ENCODE measurements around the gene IKZF1.

IKZF1 gene

GRCh38 chr7:50369143-50370026, 64.9 kb downstream of the IKZF1 start:
- Histone ChIP-seq H3K9ac (ENCODE audit: low read length) (no peak overlapping the region), H3K36me3 (ENCODE audit: control insufficient read depth, insufficient read depth, low read length) (no peaks in the 10 kb centered on the region), H3K4me1 (ENCODE audit: control insufficient read depth, insufficient read depth, low read length) (no peaks in the 10 kb centered on the region), H3K27me3 (ENCODE audit: control insufficient read depth, insufficient read depth, low read length) (no peaks in the 10 kb centered on the region), H3K9me3 (ENCODE audit: control insufficient read depth, insufficient read depth, low read depth, low read length) (0 out of 2 replicates have a peak, but pooled peaks cover 2% of the 10 kb centered on the region), H3K27ac (ENCODE audit: low read depth, low read length) (no peak overlapping the region), H3K4me3 (ENCODE audit: low read depth, low read length) (no peak overlapping the region)

GRCh38 chr7:50370884-50371283, 66.4 kb downstream of the IKZF1 start:
- Histone ChIP-seq H3K9ac (ENCODE audit: low read length) (no peak overlapping the region), H3K27ac (ENCODE audit: low read depth, low read length) (no peak overlapping the region), H3K4me3 (ENCODE audit: low read depth, low read length) (no peak overlapping the region), H3K4me1 (ENCODE audit: control insufficient read depth, insufficient read depth, low read length) (no peaks in the 10 kb centered on the region), H3K36me3 (ENCODE audit: control insufficient read depth, insufficient read depth, low read length) (no peaks in the 10 kb centered on the region), H3K27me3 (ENCODE audit: control insufficient read depth, insufficient read depth, low read length) (no peaks in the 10 kb centered on the region), H3K9me3 (ENCODE audit: control insufficient read depth, insufficient read depth, low read depth, low read length) (0 out of 2 replicates have a peak, but pooled peaks cover 2% of the 10 kb centered on the region)

- Histone ChIP-seq H3K9ac (ENCODE audit: low read length) (no peak overlapping the region), H3K36me3 (ENCODE audit: control insufficient read depth, insufficient read depth, low read length) (no peaks in the 10 kb centered on the region), H3K27me3 (ENCODE audit: control insufficient read depth, insufficient read depth, low read length) (no peaks in the 10 kb centered on the region), H3K9me3 (ENCODE audit: control insufficient read depth, insufficient read depth, low read depth, low read length) (0 out of 2 replicates have a peak, but pooled peaks cover 2% of the 10 kb centered on the region), H3K4me1 (ENCODE audit: control insufficient read depth, insufficient read depth, low read length) (peaks cover 7% of the 10 kb centered on the region; the same call in 1 of the 2 replicates), H3K27ac (ENCODE audit: low read depth, low read length) (no peak overlapping the region), H3K4me3 (ENCODE audit: low read depth, low read length) (no peak overlapping the region)
These were observed 67.1 kb downstream of the IKZF1 start for GRCh38 chr7:50371551-50372021.

GRCh38 chr7:50372923-50373322, 68.4 kb downstream of the IKZF1 start:
- H3K9ac ChIP-seq (ENCODE audit: low read length), result no peak overlapping the region
- H3K4me1 ChIP-seq (ENCODE audit: control insufficient read depth, insufficient read depth, low read length), result peaks cover 13% of the 10 kb centered on the region
- no peaks in the 10 kb centered on the region for H3K36me3 ChIP-seq (ENCODE audit: control insufficient read depth, insufficient read depth, low read length)
- H3K4me3 ChIP-seq (ENCODE audit: low read depth, low read length), result no peak overlapping the region
- H3K27me3 ChIP-seq (ENCODE audit: control insufficient read depth, insufficient read depth, low read length), result no peaks in the 10 kb centered on the region
- H3K9me3 ChIP-seq (ENCODE audit: control insufficient read depth, insufficient read depth, low read depth, low read length), result 0 out of 2 replicates have a peak, but pooled peaks cover 2% of the 10 kb centered on the region
- H3K27ac ChIP-seq (ENCODE audit: low read depth, low read length), result no peak overlapping the region

GRCh38 chr7:50376056-50376820, 71.7 kb downstream of the IKZF1 start:
- H3K27me3 ChIP-seq (ENCODE audit: control insufficient read depth, insufficient read depth, low read length), result no peaks in the 10 kb centered on the region
- no peaks in the 10 kb centered on the region for H3K36me3 ChIP-seq (ENCODE audit: control insufficient read depth, insufficient read depth, low read length)
- H3K27ac ChIP-seq (ENCODE audit: low read depth, low read length), result no peak overlapping the region
- no peak overlapping the region for H3K4me3 ChIP-seq (ENCODE audit: low read depth, low read length)
- H3K4me1 ChIP-seq (ENCODE audit: control insufficient read depth, insufficient read depth, low read length), result peaks cover 45% of the 10 kb centered on the region
- H3K9me3 ChIP-seq (ENCODE audit: control insufficient read depth, insufficient read depth, low read depth, low read length), result no peaks in the 10 kb centered on the region
- no peak overlapping the region for H3K9ac ChIP-seq (ENCODE audit: low read length)

- Histone ChIP-seq H3K9ac (ENCODE audit: low read length) (no peak overlapping the region), H3K4me1 (ENCODE audit: control insufficient read depth, insufficient read depth, low read length) (peaks cover 55% of the 10 kb centered on the region), H3K9me3 (ENCODE audit: control insufficient read depth, insufficient read depth, low read depth, low read length) (no peaks in the 10 kb centered on the region), H3K36me3 (ENCODE audit: control insufficient read depth, insufficient read depth, low read length) (no peaks in the 10 kb centered on the region), H3K4me3 (ENCODE audit: low read depth, low read length) (no peak overlapping the region), H3K27ac (ENCODE audit: low read depth, low read length) (no peak overlapping the region), H3K27me3 (ENCODE audit: control insufficient read depth, insufficient read depth, low read length) (no peaks in the 10 kb centered on the region)
These were observed 72.8 kb downstream of the IKZF1 start for GRCh38 chr7:50377356-50377755.

GRCh38 chr7:50379082-50379481, 74.6 kb downstream of the IKZF1 start:
- H3K4me3 ChIP-seq (ENCODE audit: low read depth, low read length), result peak overlapping the region; percentile 10
- H3K9ac ChIP-seq (ENCODE audit: low read length), result peak overlapping the region; percentile 4
- no peaks in the 10 kb centered on the region for H3K27me3 ChIP-seq (ENCODE audit: control insufficient read depth, insufficient read depth, low read length)
- H3K4me1 ChIP-seq (ENCODE audit: control insufficient read depth, insufficient read depth, low read length), result peaks cover 59% of the 10 kb centered on the region
- no peaks in the 10 kb centered on the region for H3K9me3 ChIP-seq (ENCODE audit: control insufficient read depth, insufficient read depth, low read depth, low read length)
- H3K36me3 ChIP-seq (ENCODE audit: control insufficient read depth, insufficient read depth, low read length), result no peaks in the 10 kb centered on the region
- peak overlapping the region; percentile 8; the same call in 1 of the 2 replicates for H3K27ac ChIP-seq (ENCODE audit: low read depth, low read length)

- Histone ChIP-seq H3K9ac (ENCODE audit: low read length) (peak overlapping the region; percentile 4), H3K9me3 (ENCODE audit: control insufficient read depth, insufficient read depth, low read depth, low read length) (no peaks in the 10 kb centered on the region), H3K36me3 (ENCODE audit: control insufficient read depth, insufficient read depth, low read length) (no peaks in the 10 kb centered on the region), H3K27me3 (ENCODE audit: control insufficient read depth, insufficient read depth, low read length) (no peaks in the 10 kb centered on the region), H3K4me3 (ENCODE audit: low read depth, low read length) (peak overlapping the region; percentile 10), H3K4me1 (ENCODE audit: control insufficient read depth, insufficient read depth, low read length) (peaks cover 59% of the 10 kb centered on the region), H3K27ac (ENCODE audit: low read depth, low read length) (peak overlapping the region; percentile 35; the same call in 1 of the 2 replicates)
These were observed 75.0 kb downstream of the IKZF1 start for GRCh38 chr7:50379539-50379938.

- Histone ChIP-seq H3K4me3 (ENCODE audit: low read depth, low read length) (no peak overlapping the region), H3K4me1 (ENCODE audit: control insufficient read depth, insufficient read depth, low read length) (peaks cover 50% of the 10 kb centered on the region), H3K27ac (ENCODE audit: low read depth, low read length) (no peak overlapping the region), H3K9me3 (ENCODE audit: control insufficient read depth, insufficient read depth, low read depth, low read length) (no peaks in the 10 kb centered on the region), H3K9ac (ENCODE audit: low read length) (no peak overlapping the region), H3K27me3 (ENCODE audit: control insufficient read depth, insufficient read depth, low read length) (no peaks in the 10 kb centered on the region), H3K36me3 (ENCODE audit: control insufficient read depth, insufficient read depth, low read length) (no peaks in the 10 kb centered on the region)
These were observed 77.9 kb downstream of the IKZF1 start for GRCh38 chr7:50382455-50382854.

GRCh38 chr7:50387351-50387750, 82.8 kb downstream of the IKZF1 start:
- H3K27me3 ChIP-seq (ENCODE audit: control insufficient read depth, insufficient read depth, low read length), result no peaks in the 10 kb centered on the region
- no peaks in the 10 kb centered on the region for H3K36me3 ChIP-seq (ENCODE audit: control insufficient read depth, insufficient read depth, low read length)

GRCh38 chr7:50389961-50390360, 85.4 kb downstream of the IKZF1 start:
- Histone ChIP-seq H3K9me3 (ENCODE audit: control insufficient read depth, insufficient read depth, low read depth, low read length) (no peaks in the 10 kb centered on the region), H3K9ac (ENCODE audit: low read length) (no peak overlapping the region), H3K36me3 (ENCODE audit: control insufficient read depth, insufficient read depth, low read length) (no peaks in the 10 kb centered on the region), H3K27me3 (ENCODE audit: control insufficient read depth, insufficient read depth, low read length) (no peaks in the 10 kb centered on the region), H3K4me1 (ENCODE audit: control insufficient read depth, insufficient read depth, low read length) (no peaks in the 10 kb centered on the region), H3K4me3 (ENCODE audit: low read depth, low read length) (no peak overlapping the region), H3K27ac (ENCODE audit: low read depth, low read length) (no peak overlapping the region)

More at GRCh38 chr7:50387351-50387750, 82.8 kb downstream of the IKZF1 start:
- Histone ChIP-seq H3K9me3 (ENCODE audit: control insufficient read depth, insufficient read depth, low read depth, low read length) (no peaks in the 10 kb centered on the region), H3K9ac (ENCODE audit: low read length) (no peak overlapping the region), H3K27ac (ENCODE audit: low read depth, low read length) (no peak overlapping the region), H3K4me1 (ENCODE audit: control insufficient read depth, insufficient read depth, low read length) (peaks cover 5% of the 10 kb centered on the region), H3K4me3 (ENCODE audit: low read depth, low read length) (no peak overlapping the region)

All from HUES6 (cell line).